HEK293 (cell line): ENCODE measurements around the gene MPHOSPH9.

ENCODE experiments used
- CTCF ChIA-PET: fragments of 350-600 bp; formaldehyde crosslinking; extraction: SDS; loops from one replicate; lab custom pipeline; 2021; ENCODE audit warnings: antibody characterized with exemption; lab: Yijun Ruan, JAX
- POLR2A ChIA-PET: fragments of 300-600 bp; formaldehyde crosslinking; extraction: SDS; loops from one replicate; lab custom pipeline; 2020; ENCODE audit warnings: antibody characterized with exemption, inconsistent platforms; lab: Yijun Ruan, JAX
- H3K27ac ChIP-seq: fragments of 200-500 bp; sonication (Bioruptor generic); 2 replicates; pipeline ENCODE4 v1.5.1; 2014; ENCODE audit warnings: low read depth, low read length, control low read depth, inconsistent platforms; ENCODE audit errors: extremely low read depth
- H3K36me3 ChIP-seq, 2 experiments: fragments of 200-500 bp in 1 of 2; sonication (Bioruptor generic) in 1 of 2; 1 replicate in 1 of 2; 2 replicates in 1 of 2; pipeline ENCODE4 v1.5.1; 2014 to 2017; ENCODE audit warnings: inconsistent platforms in 2 of 2, low read length in 2 of 2; ENCODE audit not compliant: control insufficient read depth in 2 of 2, insufficient read depth in 1 of 2
- H3K4me1 ChIP-seq: fragments of 200-500 bp; sonication (Bioruptor generic); 2 replicates; pipeline ENCODE4 v1.5.1; 2014; ENCODE audit warnings: mild to moderate bottlenecking, low read length, inconsistent platforms; ENCODE audit not compliant: control insufficient read depth, insufficient read depth
- H3K4me3 ChIP-seq: 2 replicates; pipeline ENCODE4 v1.5.1; 2011; ENCODE audit warnings: low read depth, mild to moderate bottlenecking, control low read depth, low read length, moderate library complexity
- H3K9me3 ChIP-seq: fragments of 200-500 bp; sonication (Bioruptor generic); 2 replicates; pipeline ENCODE4 v1.5.1; 2014; ENCODE audit warnings: low read depth, low read length, inconsistent platforms; ENCODE audit not compliant: control insufficient read depth, insufficient read depth
- IKZF3 ChIP-seq: fragments of 450-650 bp; IDR thresholded peaks from 2 replicates; pipeline ENCODE4 v1.5.0; 2018; ENCODE audit warnings: missing biosample characterization, mild to moderate bottlenecking, missing genetic modification characterization, moderate library complexity
- KLF8 ChIP-seq: fragments of 450-650 bp; formaldehyde crosslinking; IDR thresholded peaks from 2 replicates; pipeline ENCODE4 v1.5.1; 2016; ENCODE audit warnings: missing biosample characterization, missing genetic modification characterization
- MEIS1 ChIP-seq: sonication (generic); formaldehyde crosslinking; IDR thresholded peaks from 2 replicates; pipeline ENCODE4 v1.8.1; 2022; ENCODE audit warnings: missing genetic modification reagents, mild to moderate bottlenecking, borderline replicate concordance
- OVOL3 ChIP-seq: fragments of 450-650 bp; formaldehyde crosslinking; IDR thresholded peaks from 2 replicates; pipeline ENCODE4 v1.5.1; 2016; ENCODE audit warnings: missing biosample characterization, missing genetic modification characterization
- PRDM1 ChIP-seq: fragments of 450-650 bp; formaldehyde crosslinking; IDR thresholded peaks from 2 replicates; pipeline ENCODE4; 2016; ENCODE audit warnings: missing biosample characterization, missing genetic modification characterization
- REPIN1 ChIP-seq: fragments of 450-650 bp; formaldehyde crosslinking; IDR thresholded peaks from 2 replicates; pipeline ENCODE4 v1.5.1; 2017; ENCODE audit warnings: missing biosample characterization, missing genetic modification characterization, low read depth
- SP7 ChIP-seq: fragments of 450-650 bp; formaldehyde crosslinking; IDR thresholded peaks from 2 replicates; pipeline ENCODE4 v1.5.1; 2016; ENCODE audit warnings: missing biosample characterization, missing genetic modification characterization
- TRIM28 ChIP-seq: IDR thresholded peaks from 2 replicates; pipeline ENCODE4 v1.6.1; 2011; ENCODE audit warnings: low read length, control low read depth, borderline replicate concordance
- ZFP37 ChIP-seq: fragments of 450-650 bp; formaldehyde crosslinking; IDR thresholded peaks from 2 replicates; pipeline ENCODE4 v1.5.1; 2016; ENCODE audit warnings: missing biosample characterization, missing genetic modification characterization
- ZNF140 ChIP-seq: fragments of 450-650 bp; formaldehyde crosslinking; IDR thresholded peaks from 2 replicates; pipeline ENCODE4 v1.5.1; 2016; ENCODE audit warnings: missing biosample characterization, missing genetic modification characterization
- ZNF146 ChIP-seq: fragments of 450-650 bp; formaldehyde crosslinking; IDR thresholded peaks from 2 replicates; pipeline ENCODE4 v1.5.1; 2016; ENCODE audit warnings: missing biosample characterization, missing genetic modification characterization
- ZNF202 ChIP-seq: fragments of 450-650 bp; formaldehyde crosslinking; IDR thresholded peaks from 2 replicates; pipeline ENCODE4 v1.5.1; 2016; ENCODE audit warnings: missing biosample characterization, missing genetic modification characterization, borderline replicate concordance
- ZNF274 ChIP-seq, 2 experiments: fragments of 200-500 bp in 1 of 2; fragments of 450-650 bp in 1 of 2; sonication (Bioruptor generic) in 1 of 2; formaldehyde crosslinking in 1 of 2; IDR thresholded peaks; 2 replicates each; pipeline versions ENCODE4 v1.5.1 to v1.6.1; 2014 to 2016; ENCODE audit warnings: borderline replicate concordance in 1 of 2, inconsistent platforms in 1 of 2, low read length in 1 of 2, missing biosample characterization in 1 of 2, missing genetic modification characterization in 1 of 2
- ZNF335 ChIP-seq: fragments of 450-650 bp; formaldehyde crosslinking; conservative IDR thresholded peaks from 2 replicates; pipeline ENCODE4 v1.5.1; 2016; ENCODE audit warnings: missing biosample characterization, missing genetic modification characterization
- ZNF366 ChIP-seq: fragments of 450-650 bp; formaldehyde crosslinking; conservative IDR thresholded peaks from 2 replicates; pipeline ENCODE4 v1.5.1; 2016; ENCODE audit warnings: missing biosample characterization, missing genetic modification characterization
- ZNF391 ChIP-seq: fragments of 450-650 bp; formaldehyde crosslinking; IDR thresholded peaks from 2 replicates; pipeline ENCODE4 v1.5.1; 2016; ENCODE audit warnings: low read depth, missing biosample characterization, missing genetic modification characterization, borderline replicate concordance
- ZNF404 ChIP-seq: fragments of 450-650 bp; formaldehyde crosslinking; IDR thresholded peaks from 2 replicates; pipeline ENCODE4 v1.5.1; 2017; ENCODE audit warnings: missing biosample characterization, missing genetic modification characterization
- ZNF423 ChIP-seq: fragments of 450-650 bp; formaldehyde crosslinking; IDR thresholded peaks from 2 replicates; pipeline ENCODE4 v1.5.1; 2016; ENCODE audit warnings: missing biosample characterization, missing genetic modification characterization
- ZNF561 ChIP-seq: fragments of 450-650 bp; IDR thresholded peaks from 2 replicates; pipeline ENCODE4 v1.5.1; 2018; ENCODE audit warnings: missing biosample characterization, missing genetic modification characterization, borderline replicate concordance
- ZNF610 ChIP-seq: fragments of 450-650 bp; formaldehyde crosslinking; IDR thresholded peaks from 2 replicates; pipeline ENCODE4 v1.5.1; 2016; ENCODE audit warnings: missing biosample characterization, missing genetic modification characterization, borderline replicate concordance
- ZNF621 ChIP-seq: fragments of 450-650 bp; formaldehyde crosslinking; IDR thresholded peaks from 2 replicates; pipeline ENCODE4 v1.5.1; 2017; ENCODE audit warnings: missing biosample characterization, missing genetic modification characterization
- ZNF654 ChIP-seq: fragments of 450-650 bp; formaldehyde crosslinking; IDR thresholded peaks from 2 replicates; pipeline ENCODE4 v1.5.1; 2016; ENCODE audit warnings: low read depth, missing biosample characterization, missing genetic modification characterization
- ZNF701 ChIP-seq: fragments of 450-650 bp; formaldehyde crosslinking; IDR thresholded peaks from 2 replicates; pipeline ENCODE4 v1.5.1; 2016; ENCODE audit warnings: missing biosample characterization, missing genetic modification characterization
- ZNF768 ChIP-seq: fragments of 450-650 bp; formaldehyde crosslinking; IDR thresholded peaks from 2 replicates; pipeline ENCODE4 v1.5.1; 2018; ENCODE audit warnings: missing biosample characterization, mild to moderate bottlenecking, missing genetic modification characterization
- ZNF830 ChIP-seq: fragments of 450-650 bp; IDR thresholded peaks from 2 replicates; pipeline ENCODE4 v1.5.0; 2018; ENCODE audit warnings: missing biosample characterization, missing genetic modification characterization, low read depth, mild to moderate bottlenecking, moderate library complexity
- ZNF843 ChIP-seq: fragments of 450-650 bp; formaldehyde crosslinking; IDR thresholded peaks from 2 replicates; pipeline ENCODE4 v1.5.1; 2016; ENCODE audit warnings: missing biosample characterization, missing genetic modification characterization
- TF ChIP-seq, protein P1 (sequence below): fragments of 450-650 bp; formaldehyde crosslinking; IDR thresholded peaks from 2 replicates; pipeline ENCODE4 v1.5.1; 2016; ENCODE audit warnings: missing biosample characterization, missing genetic modification characterization
- TF ChIP-seq, protein P2 (sequence below): fragments of 450-650 bp; formaldehyde crosslinking; IDR thresholded peaks from 2 replicates; pipeline ENCODE4 v1.5.1; 2016; ENCODE audit warnings: missing biosample characterization, missing genetic modification characterization
- TF ChIP-seq, protein P3 (sequence below): fragments of 450-650 bp; formaldehyde crosslinking; IDR thresholded peaks from 2 replicates; pipeline ENCODE4 v1.5.1; 2017; ENCODE audit warnings: missing biosample characterization, missing genetic modification characterization

Gene MPHOSPH9

GRCh38 chr12:123237646-123238329 is 4.8 kb upstream of the MPHOSPH9 start:
- POLR2A ChIA-PET = interaction anchor here (1.2 to 1.4 kb wide), 2 partner anchors 195 to 272 kb away, joined by 3 to 4 read pairs; partner anchors contain the start of gene ABCB9
- peaks cover 7% of the 10 kb centered on the region; the same call in 1 of the 2 replicates for H3K4me1 ChIP-seq
- H3K27ac ChIP-seq = no peak overlapping the region
- H3K4me3 ChIP-seq = no peak overlapping the region
- CTCF ChIA-PET = interaction anchor here (0.5 to 3.0 kb wide), 40 partner anchors 9 to 725 kb away, joined by 3 to 18 read pairs (median 4); partner anchors contain the start of gene PITPNM2
- TF ChIP-seq ZNF391 (tag by site-specific recombination) (no peak), ZFP37 (tag by site-specific recombination) (no peak), ZNF140 (no peak), ZNF830 (tag by site-specific recombination) (no peak), ZNF335 (tag by site-specific recombination) (no peak), ZNF654 (tag by site-specific recombination) (peak; percentile 81), ZNF701 (tag by site-specific recombination) (no peak), ZNF366 (tag by site-specific recombination) (no peak), TRIM28 (no peak), ZNF274 (IDR thresholded peaks at IDR 0.05; ENCODE audit: low read length) (no peak), ZNF274 (tag by site-specific recombination; IDR thresholded peaks at IDR 0.05; ENCODE audit: borderline replicate concordance) (no peak), ZNF610 (tag by site-specific recombination) (no peak), ZNF423 (tag by site-specific recombination) (no peak), KLF8 (tag by site-specific recombination) (no peak), SP7 (tag by site-specific recombination) (no peak), ZNF202 (tag by site-specific recombination) (no peak), ZNF561 (tag by site-specific recombination) (no peak), MEIS1 (CRISPR knock-in tag) (no peak), ZNF146 (tag by site-specific recombination) (no peak), IKZF3 (tag by site-specific recombination) (no peak), ZNF404 (tag by site-specific recombination) (no peak), ZNF768 (tag by site-specific recombination) (no peak), ZNF621 (tag by site-specific recombination) (no peak), REPIN1 (peak; percentile 81; the same call in 1 of the 2 replicates), OVOL3 (tag by site-specific recombination) (no peak), ZNF843 (tag by site-specific recombination) (no peak), PRDM1 (tag by site-specific recombination) (0 out of 2 replicates have a peak, but pooled peaks have one; percentile 25)
- TF ChIP-seq, protein P1, sequence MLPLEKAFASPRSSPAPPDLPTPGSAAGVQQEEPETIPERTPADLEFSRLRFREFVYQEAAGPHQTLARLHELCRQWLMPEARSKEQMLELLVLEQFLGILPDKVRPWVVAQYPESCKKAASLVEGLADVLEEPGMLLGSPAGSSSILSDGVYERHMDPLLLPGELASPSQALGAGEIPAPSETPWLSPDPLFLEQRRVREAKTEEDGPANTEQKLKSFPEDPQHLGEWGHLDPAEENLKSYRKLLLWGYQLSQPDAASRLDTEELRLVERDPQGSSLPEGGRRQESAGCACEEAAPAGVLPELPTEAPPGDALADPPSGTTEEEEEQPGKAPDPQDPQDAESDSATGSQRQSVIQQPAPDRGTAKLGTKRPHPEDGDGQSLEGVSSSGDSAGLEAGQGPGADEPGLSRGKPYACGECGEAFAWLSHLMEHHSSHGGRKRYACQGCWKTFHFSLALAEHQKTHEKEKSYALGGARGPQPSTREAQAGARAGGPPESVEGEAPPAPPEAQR (tag by site-specific recombination) = no peak
- TF ChIP-seq, protein P2, sequence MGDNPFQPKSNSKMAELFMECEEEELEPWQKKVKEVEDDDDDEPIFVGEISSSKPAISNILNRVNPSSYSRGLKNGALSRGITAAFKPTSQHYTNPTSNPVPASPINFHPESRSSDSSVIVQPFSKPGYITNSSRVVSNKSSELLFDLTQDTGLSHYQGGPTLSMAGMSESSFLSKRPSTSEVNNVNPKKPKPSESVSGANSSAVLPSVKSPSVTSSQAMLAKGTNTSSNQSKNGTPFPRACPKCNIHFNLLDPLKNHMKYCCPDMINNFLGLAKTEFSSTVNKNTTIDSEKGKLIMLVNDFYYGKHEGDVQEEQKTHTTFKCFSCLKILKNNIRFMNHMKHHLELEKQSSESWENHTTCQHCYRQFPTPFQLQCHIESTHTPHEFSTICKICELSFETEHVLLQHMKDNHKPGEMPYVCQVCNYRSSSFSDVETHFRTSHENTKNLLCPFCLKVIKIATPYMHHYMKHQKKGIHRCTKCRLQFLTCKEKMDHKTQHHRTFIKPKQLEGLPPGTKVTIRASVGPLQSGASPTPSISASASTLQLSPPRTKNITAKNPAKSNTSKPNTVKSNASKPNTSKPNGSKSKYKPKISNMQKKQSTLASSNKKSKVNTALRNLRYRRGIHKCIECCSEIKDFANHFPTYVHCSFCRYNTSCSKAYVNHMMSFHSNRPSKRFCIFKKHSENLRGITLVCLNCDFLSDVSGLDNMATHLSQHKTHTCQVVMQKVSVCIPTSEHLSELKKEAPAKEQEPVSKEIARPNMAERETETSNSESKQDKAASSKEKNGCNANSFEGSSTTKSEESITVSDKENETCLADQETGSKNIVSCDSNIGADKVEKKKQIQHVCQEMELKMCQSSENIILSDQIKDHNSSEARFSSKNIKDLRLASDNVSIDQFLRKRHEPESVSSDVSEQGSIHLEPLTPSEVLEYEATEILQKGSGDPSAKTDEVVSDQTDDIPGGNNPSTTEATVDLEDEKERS (tag by site-specific recombination) = no peak
- TF ChIP-seq, protein P3, sequence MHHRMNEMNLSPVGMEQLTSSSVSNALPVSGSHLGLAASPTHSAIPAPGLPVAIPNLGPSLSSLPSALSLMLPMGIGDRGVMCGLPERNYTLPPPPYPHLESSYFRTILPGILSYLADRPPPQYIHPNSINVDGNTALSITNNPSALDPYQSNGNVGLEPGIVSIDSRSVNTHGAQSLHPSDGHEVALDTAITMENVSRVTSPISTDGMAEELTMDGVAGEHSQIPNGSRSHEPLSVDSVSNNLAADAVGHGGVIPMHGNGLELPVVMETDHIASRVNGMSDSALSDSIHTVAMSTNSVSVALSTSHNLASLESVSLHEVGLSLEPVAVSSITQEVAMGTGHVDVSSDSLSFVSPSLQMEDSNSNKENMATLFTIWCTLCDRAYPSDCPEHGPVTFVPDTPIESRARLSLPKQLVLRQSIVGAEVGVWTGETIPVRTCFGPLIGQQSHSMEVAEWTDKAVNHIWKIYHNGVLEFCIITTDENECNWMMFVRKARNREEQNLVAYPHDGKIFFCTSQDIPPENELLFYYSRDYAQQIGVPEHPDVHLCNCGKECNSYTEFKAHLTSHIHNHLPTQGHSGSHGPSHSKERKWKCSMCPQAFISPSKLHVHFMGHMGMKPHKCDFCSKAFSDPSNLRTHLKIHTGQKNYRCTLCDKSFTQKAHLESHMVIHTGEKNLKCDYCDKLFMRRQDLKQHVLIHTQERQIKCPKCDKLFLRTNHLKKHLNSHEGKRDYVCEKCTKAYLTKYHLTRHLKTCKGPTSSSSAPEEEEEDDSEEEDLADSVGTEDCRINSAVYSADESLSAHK (tag by site-specific recombination) = peak; percentile 77
- TF ChIP-seq, all 188 proteins: peak for 4
- peaks cover 28 to 39% of the 10 kb centered on the region in 2 experiments; a peak in 2 of 3 replicates for H3K36me3 ChIP-seq
- no peaks in the 10 kb centered on the region for H3K9me3 ChIP-seq
